ENCODE measurements around the gene VAC14.

The VAC14 gene

DNA sequence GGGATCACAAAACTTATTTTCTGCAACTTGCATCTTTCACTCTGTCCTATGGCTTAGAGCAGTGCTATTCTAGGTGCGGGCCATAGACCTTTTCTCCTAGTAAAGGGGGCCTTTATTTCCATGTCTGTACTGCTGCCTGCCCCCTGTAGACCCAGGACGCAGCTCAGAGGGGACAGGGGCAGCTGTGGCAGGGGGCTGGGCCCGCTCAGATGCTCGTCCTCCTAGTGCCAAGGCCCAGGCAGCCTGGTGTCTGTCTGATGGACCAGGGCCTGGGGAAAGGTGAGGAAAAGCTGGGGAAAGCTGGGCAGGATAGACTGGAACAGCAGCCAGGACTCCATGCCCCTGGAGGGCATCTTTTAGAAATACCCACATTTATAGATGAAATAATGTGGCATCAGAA is 25.6 kb downstream of the VAC14 start:
- Histone ChIP-seq H3K9ac (ENCODE audit: low read depth, low read length, poor library complexity, severe bottlenecking) (no peak overlapping the region), H3K36me3 (ENCODE audit: insufficient read depth, low read length) (peaks cover 28% of the 10 kb centered on the region; the same call in 1 of the 2 replicates), H3F3A (ENCODE audit: low read depth) (no peaks in the 10 kb centered on the region), H2AFZ (ENCODE audit: low read length) (no peak overlapping the region), H3K9me3 (ENCODE audit: insufficient read depth, low read depth, low read length) (no peaks in the 10 kb centered on the region), H3K4me2 (ENCODE audit: low read depth, low read length, poor library complexity, severe bottlenecking) (no peak overlapping the region), H3K27me3 (ENCODE audit: insufficient read depth, low read length, poor library complexity, severe bottlenecking) (no peaks in the 10 kb centered on the region), H3K4me1 (ENCODE audit: insufficient read depth, low read length, poor library complexity, severe bottlenecking) (no peaks in the 10 kb centered on the region), H4K20me1 (ENCODE audit: insufficient read depth, low read length, poor library complexity, severe bottlenecking) (no peaks in the 10 kb centered on the region), H3K4me3 (ENCODE audit: low read length, poor library complexity, severe bottlenecking) (no peak overlapping the region), H3K79me2 (ENCODE audit: insufficient read depth, low read length) (no peaks in the 10 kb centered on the region), H3K9me2 (replicated peaks; ENCODE audit: low read depth, low read length) (no peaks in the 10 kb centered on the region)
- TF ChIP-seq EZH2phosphoT487 (IDR thresholded peaks at IDR 0.05; ENCODE audit: borderline replicate concordance): no peak
- TF ChIP-seq, protein P1, sequence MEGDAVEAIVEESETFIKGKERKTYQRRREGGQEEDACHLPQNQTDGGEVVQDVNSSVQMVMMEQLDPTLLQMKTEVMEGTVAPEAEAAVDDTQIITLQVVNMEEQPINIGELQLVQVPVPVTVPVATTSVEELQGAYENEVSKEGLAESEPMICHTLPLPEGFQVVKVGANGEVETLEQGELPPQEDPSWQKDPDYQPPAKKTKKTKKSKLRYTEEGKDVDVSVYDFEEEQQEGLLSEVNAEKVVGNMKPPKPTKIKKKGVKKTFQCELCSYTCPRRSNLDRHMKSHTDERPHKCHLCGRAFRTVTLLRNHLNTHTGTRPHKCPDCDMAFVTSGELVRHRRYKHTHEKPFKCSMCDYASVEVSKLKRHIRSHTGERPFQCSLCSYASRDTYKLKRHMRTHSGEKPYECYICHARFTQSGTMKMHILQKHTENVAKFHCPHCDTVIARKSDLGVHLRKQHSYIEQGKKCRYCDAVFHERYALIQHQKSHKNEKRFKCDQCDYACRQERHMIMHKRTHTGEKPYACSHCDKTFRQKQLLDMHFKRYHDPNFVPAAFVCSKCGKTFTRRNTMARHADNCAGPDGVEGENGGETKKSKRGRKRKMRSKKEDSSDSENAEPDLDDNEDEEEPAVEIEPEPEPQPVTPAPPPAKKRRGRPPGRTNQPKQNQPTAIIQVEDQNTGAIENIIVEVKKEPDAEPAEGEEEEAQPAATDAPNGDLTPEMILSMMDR (conservative IDR thresholded peaks at IDR 0.05; ENCODE audit: low read length): no peak

DNA sequence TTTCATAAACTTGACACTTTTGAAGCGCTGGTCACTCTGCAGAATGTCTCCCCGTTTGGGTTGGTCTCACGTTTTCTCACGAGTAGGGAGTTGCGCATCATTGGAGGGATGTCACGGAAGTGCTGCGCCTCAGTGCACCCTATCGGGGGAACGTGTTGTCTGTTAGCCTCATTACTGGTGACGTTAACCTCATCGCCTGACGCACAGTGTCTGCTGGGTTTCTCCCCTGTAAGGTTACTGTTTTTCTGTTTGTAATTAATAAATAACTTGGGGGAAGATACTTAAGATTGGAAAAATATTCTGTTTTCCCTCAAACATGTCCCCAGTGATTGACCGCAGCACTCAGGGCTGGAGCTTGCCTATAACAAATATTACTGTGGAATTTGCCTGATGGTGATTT is 26.7 kb downstream of the VAC14 start:
- Histone ChIP-seq H3K9me3 (ENCODE audit: insufficient read depth, low read depth, low read length) (no peaks in the 10 kb centered on the region), H4K20me1 (ENCODE audit: insufficient read depth, low read length, poor library complexity, severe bottlenecking) (no peaks in the 10 kb centered on the region)
- TF ChIP-seq EZH2phosphoT487 (IDR thresholded peaks at IDR 0.05; ENCODE audit: borderline replicate concordance): no peak
- TF ChIP-seq, protein P1 (conservative IDR thresholded peaks at IDR 0.05; ENCODE audit: low read length): no peak

DNA sequence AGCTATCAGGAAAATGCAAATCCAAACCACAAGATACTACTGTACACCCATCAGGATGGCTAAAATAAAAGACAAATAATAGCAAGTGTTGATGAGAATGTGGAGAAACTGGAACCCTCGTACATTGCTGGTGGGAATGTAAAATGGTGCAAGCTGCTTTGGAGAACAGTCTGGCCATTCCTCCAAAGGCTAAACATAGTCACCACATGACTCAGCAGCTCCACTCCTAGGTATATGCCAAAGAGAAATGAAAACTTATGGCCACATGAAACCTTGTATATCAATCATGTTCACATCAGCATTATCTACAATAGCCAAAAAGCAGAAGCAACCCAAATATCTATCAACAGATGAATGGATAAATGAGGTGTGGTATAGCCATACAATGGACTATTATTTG is 28.5 kb downstream of the VAC14 start:
- no peak overlapping the region for H3K9ac ChIP-seq (ENCODE audit: low read depth, low read length, poor library complexity, severe bottlenecking)
- no peak overlapping the region for H2AFZ ChIP-seq (ENCODE audit: low read length)
- H3K36me3 ChIP-seq (ENCODE audit: insufficient read depth, low read length): peaks cover 13% of the 10 kb centered on the region; the same call in 1 of the 2 replicates
- H3K79me2 ChIP-seq (ENCODE audit: insufficient read depth, low read length): no peaks in the 10 kb centered on the region
- H3K4me1 ChIP-seq (ENCODE audit: insufficient read depth, low read length, poor library complexity, severe bottlenecking): no peaks in the 10 kb centered on the region
- H3K4me2 ChIP-seq (ENCODE audit: low read depth, low read length, poor library complexity, severe bottlenecking): no peak overlapping the region
- no peaks in the 10 kb centered on the region for H3K9me3 ChIP-seq (ENCODE audit: insufficient read depth, low read depth, low read length)
- TF ChIP-seq EZH2phosphoT487 (IDR thresholded peaks at IDR 0.05; ENCODE audit: borderline replicate concordance): no peak
- TF ChIP-seq, protein P1 (conservative IDR thresholded peaks at IDR 0.05; ENCODE audit: low read length): no peak
- no peaks in the 10 kb centered on the region for H3K9me2 ChIP-seq (replicated peaks; ENCODE audit: low read depth, low read length)
- H4K20me1 ChIP-seq (ENCODE audit: insufficient read depth, low read length, poor library complexity, severe bottlenecking): no peaks in the 10 kb centered on the region
- no peaks in the 10 kb centered on the region for H3K27me3 ChIP-seq (ENCODE audit: insufficient read depth, low read length, poor library complexity, severe bottlenecking)
- no peaks in the 10 kb centered on the region for H3F3A ChIP-seq (ENCODE audit: low read depth)
- H3K4me3 ChIP-seq (ENCODE audit: low read length, poor library complexity, severe bottlenecking): no peak overlapping the region

More for the DNA sequence above, 26.7 kb downstream of the VAC14 start:
- H3K27me3 ChIP-seq (ENCODE audit: insufficient read depth, low read length, poor library complexity, severe bottlenecking): no peaks in the 10 kb centered on the region
- no peaks in the 10 kb centered on the region for H3K79me2 ChIP-seq (ENCODE audit: insufficient read depth, low read length)
- no peaks in the 10 kb centered on the region for H3F3A ChIP-seq (ENCODE audit: low read depth)
- H3K4me2 ChIP-seq (ENCODE audit: low read depth, low read length, poor library complexity, severe bottlenecking): no peak overlapping the region
- H3K9ac ChIP-seq (ENCODE audit: low read depth, low read length, poor library complexity, severe bottlenecking): no peak overlapping the region
- H3K9me2 ChIP-seq (replicated peaks; ENCODE audit: low read depth, low read length): no peaks in the 10 kb centered on the region
- H3K4me3 ChIP-seq (ENCODE audit: low read length, poor library complexity, severe bottlenecking): no peak overlapping the region
- no peaks in the 10 kb centered on the region for H3K4me1 ChIP-seq (ENCODE audit: insufficient read depth, low read length, poor library complexity, severe bottlenecking)
- no peak overlapping the region for H2AFZ ChIP-seq (ENCODE audit: low read length)
- peaks cover 23% of the 10 kb centered on the region; the same call in 1 of the 2 replicates for H3K36me3 ChIP-seq (ENCODE audit: insufficient read depth, low read length)
